Ishikawa (cell line): Measurements from ENCODE around the gene PTTG1.

Experiments used
- CEBPB ChIP-seq: IDR thresholded peaks from 2 replicates; pipeline ENCODE4 v1.6.1; 2012
- CREB1 ChIP-seq: IDR thresholded peaks from 2 replicates; pipeline ENCODE4 v1.6.1; 2012; ENCODE audit warnings: low read depth
- EGR1 ChIP-seq: IDR thresholded peaks from 2 replicates; pipeline ENCODE4 v1.6.1; 2012
- EP300 ChIP-seq: IDR thresholded peaks from 2 replicates; pipeline ENCODE4 v1.6.1; 2012; ENCODE audit warnings: borderline replicate concordance
- FOXM1 ChIP-seq: IDR thresholded peaks from 2 replicates; pipeline ENCODE4 v1.6.1; 2012; ENCODE audit warnings: low read depth, borderline replicate concordance
- MAX ChIP-seq: IDR thresholded peaks from 2 replicates; pipeline ENCODE4 v1.6.1; 2012
- TAF1 ChIP-seq: IDR thresholded peaks from 2 replicates; pipeline ENCODE4 v1.6.1; 2012; ENCODE audit warnings: low read depth, mild to moderate bottlenecking
- TCF12 ChIP-seq: IDR thresholded peaks from 2 replicates; pipeline ENCODE4 v1.6.1; 2012; ENCODE audit warnings: low read depth
- TEAD4 ChIP-seq: IDR thresholded peaks from 2 replicates; pipeline ENCODE4 v1.6.1; 2012
- TF ChIP-seq, protein P1 (sequence below): IDR thresholded peaks from 2 replicates; pipeline ENCODE4 v1.6.1; 2012
- TF ChIP-seq, protein P2 (sequence below): IDR thresholded peaks from 2 replicates; pipeline ENCODE4 v1.6.1; 2012; ENCODE audit warnings: low read depth, mild to moderate bottlenecking

- TF ChIP-seq MAX (no peak), EP300 (no peak), TAF1 (no peak), TCF12 (no peak), CEBPB (no peak), FOXM1 (no peak), CREB1 (no peak), TEAD4 (no peak), EGR1 (no peak)
- TF ChIP-seq, protein P1, sequence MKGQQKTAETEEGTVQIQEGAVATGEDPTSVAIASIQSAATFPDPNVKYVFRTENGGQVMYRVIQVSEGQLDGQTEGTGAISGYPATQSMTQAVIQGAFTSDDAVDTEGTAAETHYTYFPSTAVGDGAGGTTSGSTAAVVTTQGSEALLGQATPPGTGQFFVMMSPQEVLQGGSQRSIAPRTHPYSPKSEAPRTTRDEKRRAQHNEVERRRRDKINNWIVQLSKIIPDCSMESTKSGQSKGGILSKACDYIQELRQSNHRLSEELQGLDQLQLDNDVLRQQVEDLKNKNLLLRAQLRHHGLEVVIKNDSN: no peak
- TF ChIP-seq, protein P2, sequence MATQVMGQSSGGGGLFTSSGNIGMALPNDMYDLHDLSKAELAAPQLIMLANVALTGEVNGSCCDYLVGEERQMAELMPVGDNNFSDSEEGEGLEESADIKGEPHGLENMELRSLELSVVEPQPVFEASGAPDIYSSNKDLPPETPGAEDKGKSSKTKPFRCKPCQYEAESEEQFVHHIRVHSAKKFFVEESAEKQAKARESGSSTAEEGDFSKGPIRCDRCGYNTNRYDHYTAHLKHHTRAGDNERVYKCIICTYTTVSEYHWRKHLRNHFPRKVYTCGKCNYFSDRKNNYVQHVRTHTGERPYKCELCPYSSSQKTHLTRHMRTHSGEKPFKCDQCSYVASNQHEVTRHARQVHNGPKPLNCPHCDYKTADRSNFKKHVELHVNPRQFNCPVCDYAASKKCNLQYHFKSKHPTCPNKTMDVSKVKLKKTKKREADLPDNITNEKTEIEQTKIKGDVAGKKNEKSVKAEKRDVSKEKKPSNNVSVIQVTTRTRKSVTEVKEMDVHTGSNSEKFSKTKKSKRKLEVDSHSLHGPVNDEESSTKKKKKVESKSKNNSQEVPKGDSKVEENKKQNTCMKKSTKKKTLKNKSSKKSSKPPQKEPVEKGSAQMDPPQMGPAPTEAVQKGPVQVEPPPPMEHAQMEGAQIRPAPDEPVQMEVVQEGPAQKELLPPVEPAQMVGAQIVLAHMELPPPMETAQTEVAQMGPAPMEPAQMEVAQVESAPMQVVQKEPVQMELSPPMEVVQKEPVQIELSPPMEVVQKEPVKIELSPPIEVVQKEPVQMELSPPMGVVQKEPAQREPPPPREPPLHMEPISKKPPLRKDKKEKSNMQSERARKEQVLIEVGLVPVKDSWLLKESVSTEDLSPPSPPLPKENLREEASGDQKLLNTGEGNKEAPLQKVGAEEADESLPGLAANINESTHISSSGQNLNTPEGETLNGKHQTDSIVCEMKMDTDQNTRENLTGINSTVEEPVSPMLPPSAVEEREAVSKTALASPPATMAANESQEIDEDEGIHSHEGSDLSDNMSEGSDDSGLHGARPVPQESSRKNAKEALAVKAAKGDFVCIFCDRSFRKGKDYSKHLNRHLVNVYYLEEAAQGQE: no peak
These were observed 21.3 kb downstream of the PTTG1 start for GRCh38 chr5:160442824-160443431.
